Tibial artery (tissue), 4 donors: ENCODE data around the gene SLC16A11.

Experiments
- DNase-seq, 2 donors: peaks; one replicate each; pipeline ENCODE4 v3.0.0-alpha.2; 2019
- H3K27ac ChIP-seq, 2 donors: fragments of 200-600 bp; sonication (generic) in 1 of 2; 1 replicate in 1 of 2; 2 replicates in 1 of 2; pipeline ENCODE4 v1.5.1; 2018 to 2019; ENCODE audit warnings: mild to moderate bottlenecking in 1 of 2
- H3K27me3 ChIP-seq, 2 donors: fragments of 200-600 bp; sonication (generic) in 1 of 2; one replicate each; pipeline versions ENCODE4 v1.5.1 to v1.6.0; 2016 to 2019
- H3K36me3 ChIP-seq, 3 donors: fragments of 200-600 bp; sonication (generic) in 2 of 3; one replicate each; pipeline ENCODE4 v1.5.1; 2016 to 2019; ENCODE audit warnings: mild to moderate bottlenecking in 2 of 3
- H3K4me1 ChIP-seq, 4 donors: fragments of 200-600 bp; sonication (generic) in 2 of 4; 1 replicate in 3 of 4; 2 replicates in 1 of 4; pipeline ENCODE4 v1.5.1; 2016 to 2019
- H3K4me3 ChIP-seq, 2 donors: fragments of 200-600 bp; sonication (generic) in 1 of 2; 1 replicate in 1 of 2; 2 replicates in 1 of 2; pipeline ENCODE4 v1.5.1; 2018 to 2019; ENCODE audit warnings: mild to moderate bottlenecking in 2 of 2
- H3K9me3 ChIP-seq, 3 donors: fragments of 200-600 bp; sonication (generic) in 1 of 3; one replicate each; pipeline ENCODE4 v1.5.1; 2016 to 2019
- CTCF ChIP-seq, 2 experiments: fragments of 200-600 bp in 1 of 2; fragments of 450-650 bp in 1 of 2; IDR thresholded peaks; one replicate each; pipeline ENCODE4 v1.5.1; 2017 to 2019; ENCODE audit warnings: antibody characterized with exemption in 2 of 2, mild to moderate bottlenecking in 1 of 2, moderate library complexity in 1 of 2
- intact Hi-C: fragments of 100-400 bp; cut with DNase I; formaldehyde crosslinking; loops from one replicate; pipeline ENCODE4 v1.15.0; 2023; ENCODE audit warnings: low total_unique reads

Gene SLC16A11

GRCh38 chr17:7081341-7082062 lies 37.6 kb upstream of the SLC16A11 start:
- no peaks in the 10 kb centered on the region for H3K9me3 ChIP-seq
- H3K4me3 ChIP-seq = no peak overlapping the region
- TF ChIP-seq CTCF (IDR thresholded peaks at IDR 0.05) = no peak
- no peak overlapping the region for H3K27ac ChIP-seq
- no peaks in the 10 kb centered on the region for H3K36me3 ChIP-seq
- intact Hi-C loops = no loop called here
- peaks cover 0 to 4% (median 0%) of the 10 kb centered on the region in 4 donors for H3K4me1 ChIP-seq
- peak in 1 of 2 donors; percentile 54 for DNase-seq
- H3K27me3 ChIP-seq = peaks cover 0 to 3% of the 10 kb centered on the region in 2 donors

GRCh38 chr17:7080456-7081041 lies 36.7 kb upstream of the SLC16A11 start:
- Histone ChIP-seq H3K27ac (no peak overlapping the region), H3K9me3 (no peaks in the 10 kb centered on the region), H3K4me1 (peaks cover 0 to 4% (median 0%) of the 10 kb centered on the region in 4 donors), H3K4me3 (no peak overlapping the region), H3K36me3 (no peaks in the 10 kb centered on the region), H3K27me3 (peaks cover 0 to 2% of the 10 kb centered on the region in 2 donors)
- no peak for TF ChIP-seq CTCF (IDR thresholded peaks at IDR 0.05)
- intact Hi-C loops = no loop called here
- DNase-seq = peak; percentile 72 to 78

- Histone ChIP-seq H3K27ac (no peak within 1 kb of the TSS), H3K4me3 (no peak within 1 kb of the TSS), H3K36me3 (no peaks in the 10 kb centered on the region), H3K9me3 (no peaks in the 10 kb centered on the region), H3K4me1 (peaks cover 0 to 4% (median 0%) of the 10 kb centered on the region in 4 donors), H3K27me3 (no peaks in the 10 kb centered on the region)
- peak; percentile 57 to 59 for DNase-seq
- intact Hi-C loops = no loop called here
- TF ChIP-seq CTCF (IDR thresholded peaks at IDR 0.05) = no peak
Measured at GRCh38 chr17:7079581-7080455, 35.9 kb upstream of the SLC16A11 start, which contains the start of gene CLEC10A. Gene CLEC10A, minus strand, starts transcription at chr17:7080251. Its CDS starts 1,439 bp downstream, at chr17:7078812.

GRCh38 chr17:7078711-7079110 lies 34.8 kb upstream of the SLC16A11 start:
- Histone ChIP-seq H3K4me1 (peaks cover 0 to 4% (median 0%) of the 10 kb centered on the region in 4 donors), H3K36me3 (no peaks in the 10 kb centered on the region), H3K4me3 (no peak overlapping the region), H3K27ac (no peak overlapping the region), H3K27me3 (no peaks in the 10 kb centered on the region), H3K9me3 (no peaks in the 10 kb centered on the region)
- TF ChIP-seq CTCF (IDR thresholded peaks at IDR 0.05) = no peak
- no peak for DNase-seq
- intact Hi-C loops = no loop called here

- no peaks in the 10 kb centered on the region for H3K9me3 ChIP-seq
- H3K27ac ChIP-seq = no peak overlapping the region
- no peak for DNase-seq
- intact Hi-C loops = no loop called here
- peaks cover 0 to 4% (median 0%) of the 10 kb centered on the region in 4 donors for H3K4me1 ChIP-seq
- H3K27me3 ChIP-seq = no peaks in the 10 kb centered on the region
- no peaks in the 10 kb centered on the region for H3K36me3 ChIP-seq
- no peak for TF ChIP-seq CTCF (IDR thresholded peaks at IDR 0.05)
- no peak overlapping the region for H3K4me3 ChIP-seq
Measured at GRCh38 chr17:7077911-7078546, 34.1 kb upstream of the SLC16A11 start.
